HCT116 (cell line): ENCODE results near the gene CTNND2. TPM values are rescaled to one million over a fixed set of nuclear protein-coding genes. Genes with fewer than 3 reads are reported as not detected.

Experiments
- ATAC-seq: fragments of 200-7000 bp; cut with Tn5 transposase; 2 replicates; pipeline ENCODE4 v1.9.1; 2020; ENCODE audit warnings: mild to moderate bottlenecking, moderate library complexity
- BruUV-seq: library from RNA; stranded (reverse); fragments of 400-500 nt; replicated peaks from 2 replicates; lab custom pipeline; 2021; lab: Mats Ljungman, UMichigan
- CTCF ChIA-PET: fragments of 300-600 bp; sonication (Branson Sonifier 250); formaldehyde crosslinking; loops from one replicate; lab custom pipeline; 2021; ENCODE audit warnings: antibody characterized with exemption; lab: Charles Lee
- POLR2A ChIA-PET: fragments of 300-600, 350-600 bp; sonication (Branson Sonifier 250); formaldehyde crosslinking; loops from one replicate; lab custom pipeline; 2021; ENCODE audit warnings: antibody characterized with exemption; lab: Charles Lee
- RAD21 ChIA-PET, 2 experiments: fragments of 300-600 bp; sonication (Branson Sonifier 250); formaldehyde crosslinking; loops; one replicate each; lab custom pipeline; 2023; ENCODE audit warnings: low total read pairs in 2 of 2; ENCODE audit not compliant: uncharacterized antibody in 2 of 2, unreplicated experiment in 2 of 2, low non-redundant PET in 1 of 2; lab: Charles Lee
- DNase-seq: peaks from one replicate; pipeline ENCODE4 v3.0.0-alpha.2; 2010; ENCODE audit warnings: low read depth, low spot score
- H2AFZ ChIP-seq: fragments of 200-600 bp; shearing (Covaris generic), sonication (generic); 2 replicates; pipeline ENCODE4 v1.6.1; 2017; ENCODE audit warnings: low read depth, mixed run types, mixed read lengths, antibody characterized with exemption, low read length; ENCODE audit not compliant: poor library complexity, severe bottlenecking
- H3K27ac ChIP-seq: 2 replicates; pipeline ENCODE4 v1.5.1; 2012; ENCODE audit warnings: low read depth, low read length
- H3K27me3 ChIP-seq: fragments of 200-600 bp; sonication (generic); 2 replicates; pipeline ENCODE4 v1.6.1; 2016; ENCODE audit warnings: mixed run types, low read length, mixed read lengths; ENCODE audit not compliant: insufficient read depth
- H3K36me3 ChIP-seq, 2 experiments: fragments of 200-500 bp in 1 of 2; fragments of 200-600 bp in 1 of 2; sonication (Bioruptor generic) in 1 of 2; sonication (generic) in 1 of 2; 2 replicates each; pipeline versions ENCODE4 v1.5.1 to v1.6.1; 2014 to 2016; ENCODE audit warnings: low read length in 2 of 2, inconsistent platforms in 1 of 2, mixed read lengths in 1 of 2, mixed run types in 1 of 2; ENCODE audit not compliant: insufficient read depth in 2 of 2, control insufficient read depth in 1 of 2
- H3K4me1 ChIP-seq, 2 experiments: fragments of 200-600 bp in 1 of 2; sonication (generic) in 1 of 2; 2 replicates each; pipeline versions ENCODE4 v1.5.1 to v1.6.1; 2012 to 2017; ENCODE audit warnings: low read length in 2 of 2, inconsistent platforms in 1 of 2, mild to moderate bottlenecking in 1 of 2, mixed read lengths in 1 of 2, mixed run types in 1 of 2, moderate library complexity in 1 of 2; ENCODE audit not compliant: insufficient read depth in 2 of 2, control insufficient read depth in 1 of 2
- H3K4me2 ChIP-seq: fragments of 200-600 bp; sonication (generic); 2 replicates; pipeline ENCODE4 v1.6.1; 2017; ENCODE audit warnings: mixed run types, low read length, mixed read lengths
- H3K4me3 ChIP-seq, 2 experiments: fragments of 200-600 bp in 1 of 2; sonication (generic) in 1 of 2; replicated peaks in 1 of 2; 2 replicates each; pipeline ENCODE4 v1.5.1; 2011 to 2016; ENCODE audit warnings: low read length in 2 of 2, control low read depth in 1 of 2, low read depth in 1 of 2, mild to moderate bottlenecking in 1 of 2, mixed read lengths in 1 of 2, mixed run types in 1 of 2
- H3K79me2 ChIP-seq: fragments of 200-600 bp; sonication (generic); 2 replicates; pipeline ENCODE4 v1.6.1; 2017; ENCODE audit warnings: mild to moderate bottlenecking, mixed run types, low read length, moderate library complexity, mixed read lengths; ENCODE audit not compliant: insufficient read depth
- H3K9ac ChIP-seq: fragments of 200-600 bp; sonication (generic); 2 replicates; pipeline ENCODE4 v1.6.1; 2016; ENCODE audit warnings: low read length, mixed read lengths
- H3K9me2 ChIP-seq: fragments of 200-600 bp; sonication (generic), shearing (Covaris generic); 2 replicates; pipeline ENCODE4 v1.6.1; 2017; ENCODE audit warnings: mixed run types, mild to moderate bottlenecking, moderate library complexity; ENCODE audit not compliant: insufficient read depth
- H3K9me3 ChIP-seq, 2 experiments: fragments of 200-500 bp in 1 of 2; fragments of 200-600 bp in 1 of 2; sonication (Bioruptor generic) in 1 of 2; sonication (generic) in 1 of 2; 2 replicates each; pipeline ENCODE4 v1.6.1; 2014 to 2017; ENCODE audit warnings: low read length in 2 of 2, mixed read lengths in 2 of 2, inconsistent platforms in 1 of 2, low read depth in 1 of 2, mild to moderate bottlenecking in 1 of 2, mixed run types in 1 of 2, moderate library complexity in 1 of 2; ENCODE audit not compliant: control insufficient read depth in 1 of 2, insufficient read depth in 1 of 2
- H4K20me1 ChIP-seq: fragments of 200-600 bp; sonication (generic), shearing (Covaris generic); 2 replicates; pipeline ENCODE4 v1.6.1; 2017; ENCODE audit warnings: mixed run types, mild to moderate bottlenecking, moderate library complexity; ENCODE audit not compliant: insufficient read depth
- CBX3 ChIP-seq: IDR thresholded peaks from 2 replicates; pipeline ENCODE4 v1.6.1; 2012; ENCODE audit warnings: low read depth
- EZH2 ChIP-seq: fragments of 200-600 bp; sonication (generic); IDR thresholded peaks from 2 replicates; pipeline ENCODE4 v1.6.1; 2017; ENCODE audit warnings: antibody characterized with exemption, mixed run types
- EZH2phosphoT487 ChIP-seq: fragments of 200-600 bp; IDR thresholded peaks from 2 replicates; pipeline ENCODE4 v1.6.1; 2018; ENCODE audit warnings: antibody characterized with exemption, borderline replicate concordance
- FOSL1 ChIP-seq: IDR thresholded peaks from 2 replicates; pipeline ENCODE4 v1.6.1; 2012; ENCODE audit warnings: low read depth
- JUND ChIP-seq: IDR thresholded peaks from 2 replicates; pipeline ENCODE4 v1.6.1; 2012
- MAX ChIP-seq: IDR thresholded peaks from 2 replicates; pipeline ENCODE4 v1.6.1; 2012
- POLR2AphosphoS5 ChIP-seq: IDR thresholded peaks from 2 replicates; pipeline ENCODE4 v1.6.1; 2011; ENCODE audit warnings: mild to moderate bottlenecking, low read depth, low read length, moderate library complexity
- RAD21 ChIP-seq: IDR thresholded peaks from 2 replicates; pipeline ENCODE4 v1.6.1; 2012; ENCODE audit warnings: low read depth, mild to moderate bottlenecking
- SIN3A ChIP-seq: IDR thresholded peaks from 2 replicates; pipeline ENCODE4 v1.6.1; 2012; ENCODE audit warnings: low read depth
- SRF ChIP-seq: IDR thresholded peaks from 2 replicates; pipeline ENCODE4 v1.6.1; 2012; ENCODE audit warnings: low read depth
- TCF7L2 ChIP-seq: IDR thresholded peaks from 2 replicates; pipeline ENCODE4 v1.7.0; 2011; ENCODE audit warnings: borderline replicate concordance, inconsistent platforms; ENCODE audit not compliant: insufficient read depth, insufficient read length; ENCODE audit errors: extremely low read depth
- YY1 ChIP-seq: IDR thresholded peaks from 2 replicates; pipeline ENCODE4 v1.6.1; 2011; ENCODE audit warnings: low read length, low read depth, moderate library complexity, mild to moderate bottlenecking; ENCODE audit not compliant: insufficient replicate concordance; ENCODE audit errors: extremely low read depth
- ZBTB33 ChIP-seq: IDR thresholded peaks from 2 replicates; pipeline ENCODE4 v1.6.1; 2011; ENCODE audit warnings: mild to moderate bottlenecking, low read length, moderate library complexity; ENCODE audit not compliant: insufficient replicate concordance; ENCODE audit errors: extremely low read depth
- ZFX ChIP-seq: fragments of 450-650 bp; IDR thresholded peaks from 2 replicates; pipeline ENCODE4 v1.6.1; 2017
- intact Hi-C: fragments of 100-400 bp; cut with micrococcal nuclease; formaldehyde crosslinking; loops from 2 replicates; pipeline ENCODE4 v1.10.0; 2022
- total RNA-seq: library from RNA; stranded (reverse); gene quantifications from one replicate; pipeline ENCODE4 v1.2.1, GENCODE V29; 2021; ENCODE audit not compliant: unreplicated experiment
- TF ChIP-seq, protein P1 (sequence below): IDR thresholded peaks from 2 replicates; pipeline ENCODE4 v1.6.1; 2012
- TF ChIP-seq, protein P2 (sequence below), 3 experiments: fragments of 200-600 bp in 1 of 3; sonication (generic) in 1 of 3; IDR thresholded peaks in 2 of 3; conservative IDR thresholded peaks in 1 of 3; 2 replicates each; pipeline ENCODE4 v1.5.1; 2012 to 2017; ENCODE audit warnings: low read depth in 2 of 3, low read length in 2 of 3, antibody characterized with exemption in 1 of 3, borderline replicate concordance in 1 of 3, control low read depth in 1 of 3, mild to moderate bottlenecking in 1 of 3, mixed read lengths in 1 of 3, mixed run types in 1 of 3, moderate library complexity in 1 of 3; ENCODE audit not compliant: insufficient read depth in 1 of 3

The CTNND2 gene
- total RNA-seq, 1 experiment from 2014 or later = not detected

DNA sequence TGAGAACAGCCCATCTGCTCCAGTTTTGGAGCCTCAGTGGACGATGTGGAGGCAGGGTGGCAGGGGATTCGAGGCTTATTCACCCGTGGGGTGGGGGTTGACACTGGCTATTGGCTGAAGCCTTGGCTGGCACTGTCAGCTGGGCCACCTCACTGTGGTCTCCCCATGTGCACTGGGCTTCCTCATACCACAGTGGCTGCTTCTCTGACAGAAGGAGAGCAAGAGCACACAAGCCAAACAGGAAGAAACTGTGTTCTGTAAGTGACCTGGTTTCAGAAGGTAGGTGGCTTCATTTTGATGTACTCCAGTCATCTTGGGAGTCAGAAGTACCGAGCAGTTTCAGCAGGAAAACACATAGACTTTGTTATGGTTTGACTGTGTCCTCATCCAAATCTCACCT is 24.7 kb upstream of the CTNND2 start:
- TF ChIP-seq RAD21 = no peak
- TF ChIP-seq SIN3A = no peak
- TF ChIP-seq, protein P1, sequence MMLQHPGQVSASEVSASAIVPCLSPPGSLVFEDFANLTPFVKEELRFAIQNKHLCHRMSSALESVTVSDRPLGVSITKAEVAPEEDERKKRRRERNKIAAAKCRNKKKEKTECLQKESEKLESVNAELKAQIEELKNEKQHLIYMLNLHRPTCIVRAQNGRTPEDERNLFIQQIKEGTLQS = no peak
- TF ChIP-seq, protein P2, sequence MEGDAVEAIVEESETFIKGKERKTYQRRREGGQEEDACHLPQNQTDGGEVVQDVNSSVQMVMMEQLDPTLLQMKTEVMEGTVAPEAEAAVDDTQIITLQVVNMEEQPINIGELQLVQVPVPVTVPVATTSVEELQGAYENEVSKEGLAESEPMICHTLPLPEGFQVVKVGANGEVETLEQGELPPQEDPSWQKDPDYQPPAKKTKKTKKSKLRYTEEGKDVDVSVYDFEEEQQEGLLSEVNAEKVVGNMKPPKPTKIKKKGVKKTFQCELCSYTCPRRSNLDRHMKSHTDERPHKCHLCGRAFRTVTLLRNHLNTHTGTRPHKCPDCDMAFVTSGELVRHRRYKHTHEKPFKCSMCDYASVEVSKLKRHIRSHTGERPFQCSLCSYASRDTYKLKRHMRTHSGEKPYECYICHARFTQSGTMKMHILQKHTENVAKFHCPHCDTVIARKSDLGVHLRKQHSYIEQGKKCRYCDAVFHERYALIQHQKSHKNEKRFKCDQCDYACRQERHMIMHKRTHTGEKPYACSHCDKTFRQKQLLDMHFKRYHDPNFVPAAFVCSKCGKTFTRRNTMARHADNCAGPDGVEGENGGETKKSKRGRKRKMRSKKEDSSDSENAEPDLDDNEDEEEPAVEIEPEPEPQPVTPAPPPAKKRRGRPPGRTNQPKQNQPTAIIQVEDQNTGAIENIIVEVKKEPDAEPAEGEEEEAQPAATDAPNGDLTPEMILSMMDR (IDR thresholded peaks at IDR 0.05 in 2 of 3, conservative IDR thresholded peaks at IDR 0.05 in 1 of 3; ENCODE audit: borderline replicate concordance in 1 of 3, insufficient read depth in 1 of 3, low read depth in 2 of 3, low read length in 2 of 3) = no peak
- no peak for TF ChIP-seq SRF
- no peak for TF ChIP-seq EZH2phosphoT487
- TF ChIP-seq JUND = no peak
- no peak for TF ChIP-seq EZH2
- no peak for TF ChIP-seq FOSL1
- no peak for TF ChIP-seq YY1
- TF ChIP-seq TCF7L2 = no peak
- TF ChIP-seq CBX3 = no peak
- TF ChIP-seq ZBTB33 = no peak
- no peak for TF ChIP-seq MAX
- no peak for TF ChIP-seq ZFX
- no peak for TF ChIP-seq POLR2AphosphoS5
- no peaks in the 10 kb centered on the region for H3K36me3 ChIP-seq
- no peaks in the 10 kb centered on the region for H3K27me3 ChIP-seq
- H3K9ac ChIP-seq = no peak overlapping the region
- H3K4me3 ChIP-seq = no peak overlapping the region
- ATAC-seq (no peak), DNase-seq (no peak)
- peaks cover 0 to 9% of the 10 kb centered on the region in 2 experiments; a peak in 2 of 4 replicates for H3K9me3 ChIP-seq
- intact Hi-C loops = no loop called here
- no TSS peak for BruUV-seq
- no peaks in the 10 kb centered on the region for H3K9me2 ChIP-seq
- ChIA-PET CTCF (no interaction called here), POLR2A (no interaction called here), RAD21 (no interaction called here)
- H3K4me1 ChIP-seq = no peaks in the 10 kb centered on the region
- no peaks in the 10 kb centered on the region for H4K20me1 ChIP-seq
- no peak overlapping the region for H3K27ac ChIP-seq
- no peak overlapping the region for H2AFZ ChIP-seq
- no peak overlapping the region for H3K4me2 ChIP-seq
- H3K79me2 ChIP-seq = no peaks in the 10 kb centered on the region
